EL (cell line): ENCODE results near the gene C2orf68.
"Not testable (repeated sequence)": the region's sequence is repeated elsewhere in the genome, so short reads cannot be mapped to it uniquely, and the experiment has no call there.

Experiments
- DNase-seq: peaks from one replicate; pipeline ENCODE4 v3.0.0-alpha.2; 2016

C2orf68 gene, protein sequence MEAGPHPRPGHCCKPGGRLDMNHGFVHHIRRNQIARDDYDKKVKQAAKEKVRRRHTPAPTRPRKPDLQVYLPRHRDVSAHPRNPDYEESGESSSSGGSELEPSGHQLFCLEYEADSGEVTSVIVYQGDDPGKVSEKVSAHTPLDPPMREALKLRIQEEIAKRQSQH

DNA sequence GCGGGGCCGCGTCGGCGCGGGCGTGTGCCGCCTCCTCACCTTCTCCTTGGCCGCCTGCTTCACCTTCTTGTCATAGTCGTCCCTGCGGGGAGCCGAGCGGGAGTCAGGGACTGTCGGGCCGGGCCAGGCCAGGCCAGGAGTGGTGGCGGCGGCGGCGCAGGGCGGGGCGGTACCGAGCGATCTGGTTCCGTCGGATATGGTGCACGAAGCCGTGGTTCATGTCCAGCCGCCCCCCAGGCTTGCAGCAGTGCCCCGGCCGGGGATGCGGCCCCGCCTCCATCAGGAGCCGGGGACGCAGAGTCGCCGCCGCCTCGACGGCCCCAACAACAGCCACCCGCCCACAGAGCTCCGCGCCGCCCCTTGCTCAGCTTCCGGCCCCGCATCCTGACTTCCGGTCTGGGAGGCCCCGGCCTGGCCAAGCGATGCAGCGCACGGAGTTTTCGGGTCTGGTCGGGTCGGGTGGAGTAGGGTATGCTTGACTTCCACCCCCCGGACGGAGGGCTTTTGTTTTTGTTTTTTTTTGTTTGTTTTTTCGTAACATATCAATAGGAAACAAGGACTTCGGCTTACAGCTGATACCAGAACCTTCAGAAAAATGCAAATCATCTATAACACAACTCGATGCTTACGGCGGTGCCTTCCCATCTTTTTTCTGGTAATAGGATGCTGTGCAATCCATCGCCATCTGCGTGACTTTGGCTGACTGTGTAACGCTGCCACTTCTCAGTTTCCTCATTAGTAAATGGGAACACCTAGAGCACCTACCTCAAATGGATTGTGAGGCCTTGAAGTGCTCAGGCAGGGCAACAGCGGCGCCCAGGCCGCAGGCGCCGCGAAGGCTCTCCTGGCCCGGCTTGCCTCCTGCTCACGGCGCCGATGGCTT lies at the start of gene C2orf68:
Gene C2orf68 (minus strand): TSS at position 362 of the 883 bp plus-strand sequence. CDS start 82 bp downstream, at position 280.
- DNase-seq: peak; percentile 88

DNA sequence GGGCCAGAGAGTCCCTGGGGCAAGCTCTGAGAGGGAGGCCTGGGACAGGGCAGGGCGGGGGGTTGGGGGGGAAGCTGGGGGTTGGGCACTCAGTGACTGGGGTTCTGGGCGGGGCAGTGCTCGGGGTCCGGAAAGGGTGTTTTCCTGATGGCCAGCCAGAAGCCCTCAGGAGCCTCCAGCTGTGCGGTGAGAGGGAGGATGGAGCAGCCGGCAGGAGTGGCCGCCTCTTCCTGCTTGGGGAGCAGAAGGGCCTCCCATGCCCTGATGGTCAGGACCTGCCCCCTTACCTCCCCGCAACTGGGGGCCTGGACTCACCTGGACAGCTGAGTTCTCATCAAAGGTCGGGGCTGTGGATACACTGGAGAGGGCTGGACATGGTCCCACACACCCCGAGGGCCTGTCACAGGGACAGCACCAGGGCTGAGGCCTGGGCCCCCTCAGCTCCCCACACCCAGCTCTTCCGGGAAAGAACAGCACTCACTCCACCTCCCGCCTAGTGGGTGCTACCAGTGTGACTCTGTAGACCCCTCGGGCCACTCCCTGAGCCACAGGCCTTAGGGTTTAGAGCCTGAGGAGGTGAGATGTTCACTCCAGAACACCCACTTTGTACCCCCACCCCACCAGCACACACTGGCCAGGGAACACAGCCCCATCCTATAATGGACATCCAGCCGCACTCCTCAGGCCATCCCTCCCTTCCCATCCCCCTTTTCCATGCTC lies 49.4 kb upstream of the C2orf68 start:
- DNase-seq: no peak

DNA sequence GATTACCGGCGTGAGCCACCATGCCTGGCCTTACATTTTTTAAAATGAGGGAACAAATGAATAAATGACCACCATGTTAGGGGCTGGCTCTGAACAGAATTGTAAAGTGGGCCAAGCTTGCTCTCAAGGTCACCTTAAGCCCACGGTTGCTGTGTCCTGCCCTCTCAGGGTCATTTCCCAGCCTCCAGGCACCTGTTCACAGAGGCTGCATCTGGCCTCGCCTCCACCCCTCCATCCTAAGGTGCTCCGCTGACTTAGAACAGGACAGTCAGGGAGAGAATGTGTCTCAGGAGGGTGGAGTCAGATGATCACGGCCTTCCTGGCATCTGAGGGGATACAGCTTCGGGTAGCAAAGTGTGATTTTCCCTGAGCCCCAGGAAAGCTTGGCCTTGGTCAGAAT lies 48.9 kb upstream of the C2orf68 start:
- DNase-seq: no peak

DNA sequence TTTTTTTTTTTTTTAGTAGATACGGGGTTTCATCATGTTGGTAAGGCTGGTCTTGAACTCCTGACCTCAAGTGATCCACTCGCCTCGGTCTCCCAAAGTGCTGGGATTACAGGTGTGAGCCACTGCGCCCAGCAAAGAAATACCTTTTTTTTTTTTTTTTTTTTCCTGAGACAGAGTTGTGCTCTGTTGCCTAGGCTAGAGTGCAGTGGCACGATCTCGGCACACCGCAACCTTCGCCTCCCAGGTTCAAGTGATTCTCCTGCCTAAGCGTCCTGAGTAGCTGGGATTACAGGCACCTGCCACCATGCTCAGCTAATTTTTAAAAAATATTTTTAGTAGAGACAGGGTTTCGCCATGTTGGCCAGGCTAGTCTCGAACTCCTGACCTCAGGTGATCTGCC lies 48.4 kb upstream of the C2orf68 start:
- not testable (repeated sequence) for DNase-seq

DNA sequence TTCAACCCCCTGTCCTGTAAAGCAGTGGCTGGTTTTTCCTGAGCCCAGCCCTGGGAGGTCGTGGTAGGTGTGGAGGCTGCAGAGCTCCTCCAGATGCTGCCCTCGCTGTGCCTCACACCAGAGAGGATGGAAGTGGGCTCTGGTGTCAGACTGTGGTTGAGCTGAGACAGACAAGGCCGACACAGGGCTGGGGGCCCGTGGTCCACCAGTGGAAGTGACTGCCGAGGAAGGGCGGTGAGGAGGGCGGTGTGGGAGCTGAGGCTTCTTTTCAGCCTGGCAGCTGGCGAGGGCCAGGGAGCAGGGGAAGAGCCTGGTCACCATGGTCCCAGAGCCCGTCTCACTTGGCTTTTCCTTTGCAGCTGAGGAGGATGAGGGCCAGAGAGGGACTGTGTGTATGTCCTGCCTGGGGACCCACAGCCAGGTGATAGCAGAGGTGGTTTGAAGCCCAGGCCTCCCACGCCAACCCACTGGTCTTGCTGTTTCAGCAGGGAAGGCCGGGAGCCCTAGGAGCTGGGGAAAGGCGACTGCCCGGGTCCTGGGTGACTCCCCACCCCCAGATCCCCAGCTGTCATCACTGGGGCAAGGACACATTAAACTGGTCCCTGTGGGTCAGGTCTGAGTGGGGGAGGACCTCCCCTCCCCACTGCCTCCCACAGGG lies 47.6 kb upstream of the C2orf68 start:
- no peak for DNase-seq

DNA sequence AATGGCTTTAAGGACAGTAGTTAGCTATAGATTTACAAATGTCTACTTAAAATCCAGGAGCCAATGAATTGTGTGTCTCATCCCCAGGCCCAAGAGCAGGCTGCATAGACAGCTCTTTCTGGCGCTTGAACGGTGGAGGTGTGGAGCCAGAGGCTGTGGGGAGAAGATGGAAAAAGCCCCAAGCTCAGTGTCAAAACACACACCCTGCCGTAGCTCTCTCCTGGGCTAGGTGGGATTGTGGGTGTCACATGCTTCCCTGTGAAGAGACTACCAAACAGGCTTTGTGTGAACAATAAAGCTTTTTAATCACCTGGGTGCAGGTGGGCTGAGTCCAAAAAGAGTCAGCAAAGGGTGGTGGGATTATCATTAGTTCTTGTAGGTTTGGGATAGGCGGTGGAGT lies 45.5 kb upstream of the C2orf68 start:
- DNase-seq: not testable (repeated sequence)

DNA sequence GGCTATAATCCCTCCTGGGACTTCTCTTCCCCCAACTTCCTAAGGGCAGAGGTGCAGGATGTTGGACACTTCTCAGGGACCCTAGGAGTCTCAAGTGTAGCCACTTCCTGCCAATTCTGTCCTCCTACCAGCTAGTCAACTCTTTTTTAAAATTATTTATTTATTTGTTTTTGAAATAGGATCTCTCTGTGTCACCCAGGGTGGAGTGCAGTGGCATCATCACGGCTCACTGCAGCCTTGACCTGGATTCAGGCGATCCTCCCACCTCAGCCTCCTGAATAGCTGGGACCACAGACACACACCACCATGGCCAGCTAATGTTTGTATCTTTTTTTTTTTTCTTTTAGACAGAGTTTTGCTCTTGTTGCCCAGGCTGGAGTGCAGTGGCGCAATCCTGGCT lies 44.6 kb upstream of the C2orf68 start:
- DNase-seq: peak; percentile 35

DNA sequence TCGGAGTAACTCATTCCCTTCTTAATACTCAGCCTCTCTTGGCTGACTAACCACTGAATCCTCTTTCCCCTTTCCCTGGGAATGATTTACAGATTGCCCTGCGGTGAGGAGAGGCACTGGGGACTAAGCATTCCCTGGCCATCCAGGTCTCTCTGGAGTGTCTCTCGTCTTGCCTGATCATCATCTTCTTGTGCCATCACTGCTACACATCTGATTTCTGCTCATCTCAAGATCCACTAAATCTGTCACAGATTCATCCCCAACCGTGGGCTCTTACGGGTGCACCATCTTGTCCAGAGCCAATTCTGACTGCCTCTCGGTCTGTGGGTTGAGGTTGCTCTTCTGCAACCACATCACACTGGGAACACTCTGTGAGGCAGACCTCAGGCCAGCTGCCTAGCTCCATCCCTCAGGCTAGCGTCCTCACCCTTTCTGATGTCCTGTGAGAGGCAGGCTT lies 44.1 kb upstream of the C2orf68 start:
- peak; percentile 83 for DNase-seq

DNA sequence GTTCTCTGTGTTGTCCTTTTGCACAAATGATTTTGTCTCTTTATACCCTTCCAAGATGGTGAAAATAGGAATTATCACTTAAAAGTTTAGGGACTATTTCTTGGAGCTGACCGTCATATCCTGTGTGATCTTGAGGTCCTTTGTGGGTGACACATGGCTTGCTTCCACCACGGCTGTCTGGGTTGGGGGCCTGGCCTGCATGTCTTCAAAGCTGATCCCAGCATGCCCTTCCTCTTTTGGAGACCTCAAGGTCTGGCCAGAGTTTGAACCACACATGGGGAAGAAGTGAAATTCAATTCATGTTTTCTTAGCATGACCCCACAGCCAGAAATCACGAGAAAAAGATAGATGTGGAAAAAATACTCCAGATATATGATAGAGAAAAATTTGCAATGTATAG lies 42.1 kb upstream of the C2orf68 start:
- no peak for DNase-seq

DNA sequence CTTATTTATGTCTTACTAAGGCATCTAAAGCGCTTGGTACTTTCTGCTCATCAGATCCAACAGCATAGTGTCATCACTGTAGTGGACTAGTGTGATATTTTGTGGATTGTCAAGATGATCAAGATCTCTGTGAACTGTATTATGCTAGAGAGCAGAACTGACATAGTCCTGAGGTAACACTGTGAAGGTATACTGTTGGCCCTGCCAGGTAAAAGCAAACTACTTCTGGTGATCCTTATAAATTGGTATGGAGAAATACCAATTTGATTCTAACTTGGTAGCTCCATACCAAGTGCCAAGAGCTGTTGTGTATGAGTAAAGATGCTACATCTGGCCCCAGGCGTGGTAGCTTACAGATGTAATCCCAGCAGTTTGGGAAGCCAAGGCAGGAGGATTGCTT lies 40.2 kb upstream of the C2orf68 start:
- DNase-seq: no peak

DNA sequence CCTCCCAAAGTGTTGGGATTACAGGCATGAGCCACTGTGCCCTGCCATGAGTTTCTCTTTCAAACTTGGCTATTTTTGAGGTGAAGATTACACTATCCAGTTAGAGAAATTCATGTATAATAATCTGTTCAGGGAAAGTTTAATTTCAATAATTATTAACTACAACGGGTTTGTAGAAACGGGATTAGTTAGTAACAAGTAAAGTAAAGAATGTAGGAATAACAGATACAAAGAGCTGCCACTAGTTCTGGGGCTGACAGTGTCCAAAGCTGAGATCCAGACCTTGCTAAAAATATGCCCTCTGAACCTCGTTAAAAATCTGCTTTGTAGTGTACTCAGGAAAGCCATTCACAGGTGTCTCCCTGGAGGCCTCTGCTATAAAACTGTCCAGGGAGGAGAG lies 39.2 kb upstream of the C2orf68 start:
- DNase-seq: no peak

DNA sequence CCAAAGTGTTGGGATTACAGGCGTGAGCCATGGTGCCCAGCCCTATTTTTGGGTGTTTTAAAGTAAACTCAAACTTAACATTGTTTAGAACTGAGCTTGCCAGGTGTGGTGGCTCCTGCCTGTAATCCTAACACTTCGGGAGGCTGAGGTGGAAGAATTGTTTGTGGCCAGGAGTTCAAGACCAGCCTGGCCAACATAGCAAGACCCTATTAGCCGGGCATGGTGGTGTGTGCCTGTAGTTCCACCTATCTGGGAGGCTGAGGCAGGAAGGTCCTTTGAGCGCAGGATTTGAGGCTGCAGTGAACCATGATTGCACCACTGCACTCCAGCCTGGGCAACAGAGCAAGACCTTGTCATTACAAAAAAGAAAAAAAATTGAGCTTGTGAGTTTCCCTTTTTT lies 38.6 kb upstream of the C2orf68 start:
- DNase-seq: no peak

DNA sequence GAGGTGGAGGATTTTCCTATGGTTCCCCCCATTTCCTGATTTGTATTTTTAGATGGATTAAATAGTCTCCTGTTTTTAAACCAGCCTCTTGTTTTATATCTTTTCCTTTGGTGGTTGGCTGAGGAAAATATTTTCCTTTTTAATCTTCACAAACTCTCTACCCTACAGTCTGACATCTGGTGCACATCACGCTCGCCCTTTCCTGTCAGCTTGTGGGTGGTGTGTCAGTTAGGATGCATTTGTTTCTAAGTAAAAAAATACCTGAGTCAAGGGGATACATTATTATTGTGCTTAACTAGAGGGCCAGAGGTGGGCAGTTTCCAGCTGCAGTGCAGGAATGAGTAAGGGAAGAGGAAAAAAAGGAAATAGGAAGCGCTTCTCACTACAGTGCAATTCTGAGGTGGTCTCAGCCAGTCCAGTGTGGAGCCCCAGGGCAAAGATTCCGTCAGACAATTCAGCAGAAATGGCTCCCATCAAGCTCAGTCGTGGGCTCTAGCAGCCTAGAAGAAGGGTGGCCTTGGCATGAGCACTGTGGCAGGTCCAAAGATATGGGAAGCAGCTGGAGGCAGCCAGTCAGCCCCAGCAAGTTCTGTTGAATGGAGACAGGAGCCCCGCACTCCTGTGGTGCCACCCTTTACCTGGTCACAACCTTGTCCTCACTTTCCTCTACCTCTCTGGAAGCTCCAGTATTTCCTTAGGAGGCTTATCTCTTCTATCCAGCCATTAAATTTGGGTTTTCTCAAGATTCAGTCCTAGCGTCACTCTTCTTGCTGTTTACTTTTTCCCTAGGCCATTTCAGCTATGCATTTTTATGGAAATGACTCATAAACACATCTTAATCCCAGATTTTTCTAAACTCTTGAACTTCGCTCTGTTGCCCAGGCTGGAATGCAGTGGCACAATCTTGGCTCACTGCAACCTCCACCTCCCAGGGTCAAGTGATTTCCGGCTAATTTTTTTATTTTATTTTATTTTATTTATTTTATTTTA lies 37.6 kb upstream of the C2orf68 start:
- peak; percentile 82 for DNase-seq

DNA sequence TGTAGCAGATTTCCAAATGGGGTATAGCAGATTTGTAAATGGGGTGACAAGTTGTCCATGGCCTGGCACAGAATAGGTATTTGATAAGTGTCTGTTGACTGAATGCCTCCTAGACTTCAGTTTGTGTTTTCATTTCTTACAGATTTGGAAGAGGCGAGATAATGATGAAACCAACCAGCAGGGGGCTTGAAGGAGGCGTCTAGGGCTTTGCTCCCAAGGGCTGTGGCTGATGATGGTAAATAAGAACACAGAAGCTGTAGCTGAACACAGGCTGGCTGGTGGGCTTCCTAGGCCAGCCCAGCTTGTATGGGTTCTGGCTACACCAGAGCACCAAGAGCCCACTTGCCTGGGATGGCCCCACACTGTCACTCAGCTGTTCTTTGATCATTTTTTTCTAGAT lies 36.8 kb upstream of the C2orf68 start:
- DNase-seq: peak; percentile 64

DNA sequence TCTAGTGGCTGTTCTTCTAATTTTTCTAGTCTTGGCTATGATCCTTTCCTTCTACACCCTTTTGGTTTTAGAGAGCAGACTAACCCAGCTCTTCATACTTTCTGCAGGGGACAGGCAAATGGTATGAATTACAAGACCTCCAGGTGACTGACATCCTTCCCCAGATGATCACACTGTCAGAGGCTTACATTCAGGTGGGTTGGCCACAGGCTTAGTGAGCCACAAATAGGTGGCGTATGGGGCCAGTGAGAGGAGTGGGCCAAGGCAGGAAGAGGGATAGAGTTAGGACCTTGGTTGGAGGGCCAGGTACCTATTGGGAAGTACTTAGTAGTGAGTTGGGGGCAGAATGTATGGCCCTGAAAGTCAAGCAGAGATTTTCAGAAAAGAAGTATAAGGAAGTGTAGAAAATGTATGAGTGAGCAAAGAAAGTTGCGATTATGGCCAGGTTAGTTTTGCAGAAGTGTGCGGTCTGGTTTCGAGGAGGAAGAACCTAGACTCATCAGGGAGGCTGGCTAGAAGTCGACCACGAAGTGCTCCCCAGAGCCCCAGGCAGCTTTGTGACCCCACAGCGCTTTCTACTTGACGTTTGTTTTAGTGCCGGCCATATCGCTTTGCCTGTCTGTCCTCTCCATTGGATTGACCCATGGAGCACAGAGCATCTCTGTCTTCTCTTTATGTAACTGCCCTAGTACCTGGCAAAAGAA lies 36.1 kb upstream of the C2orf68 start:
- DNase-seq: no peak

DNA sequence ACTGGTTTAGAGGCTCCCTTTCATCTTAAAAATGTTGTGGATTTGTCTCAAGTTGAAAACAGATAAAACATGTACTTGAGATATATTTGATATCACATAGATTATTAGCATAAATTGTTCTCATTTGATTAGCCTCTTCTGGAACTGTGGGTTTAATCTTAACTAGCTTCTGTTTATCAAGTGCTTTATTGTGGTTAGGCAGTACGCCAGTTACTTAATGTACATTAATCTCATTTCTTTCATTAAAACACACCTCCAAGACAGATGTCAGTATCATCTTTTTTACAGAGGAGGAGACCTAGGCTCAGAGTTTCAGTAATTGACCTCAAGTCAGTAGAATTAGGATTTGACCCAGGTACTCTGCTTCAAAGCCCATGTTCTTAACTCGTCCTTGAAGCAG lies 34.3 kb upstream of the C2orf68 start:
- no peak for DNase-seq

DNA sequence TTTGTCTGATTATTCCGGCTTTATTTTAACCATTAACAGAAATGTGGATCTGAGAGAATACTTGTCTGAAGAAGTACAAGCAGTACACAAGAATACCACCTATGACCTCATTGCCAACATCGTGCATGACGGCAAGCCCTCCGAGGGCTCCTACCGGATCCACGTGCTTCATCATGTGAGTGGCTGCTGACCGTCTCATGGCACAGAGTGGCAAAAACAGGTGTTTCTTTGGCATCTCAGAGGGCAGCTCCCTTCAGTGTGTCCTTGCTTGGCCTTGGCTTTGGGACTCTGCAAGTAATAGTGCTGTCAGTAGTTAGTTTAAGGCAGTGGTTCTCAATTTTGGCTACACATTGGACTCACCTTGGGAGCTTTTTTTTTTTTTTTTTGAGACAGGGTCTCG lies 33.0 kb upstream of the C2orf68 start:
- DNase-seq: no peak

DNA sequence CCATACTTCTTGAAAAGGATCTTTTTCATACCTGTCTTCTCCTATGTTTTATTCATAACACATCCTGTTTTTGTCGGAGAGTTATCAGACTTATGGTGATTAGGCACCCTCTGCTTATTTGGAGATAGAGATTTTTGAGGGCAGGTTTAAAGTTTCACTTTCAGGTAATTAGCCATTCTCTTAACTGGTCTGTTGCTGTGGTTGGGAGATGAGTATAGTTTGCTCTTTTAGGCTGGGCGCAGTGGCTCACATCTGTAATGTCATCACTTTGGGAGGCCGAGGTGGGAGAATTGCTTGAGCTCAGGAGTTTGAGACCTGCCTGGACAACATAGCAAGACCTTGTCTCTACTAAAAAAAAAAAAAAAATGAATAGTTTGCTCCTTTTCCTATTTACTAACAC lies 30.9 kb upstream of the C2orf68 start:
- no peak for DNase-seq

DNA sequence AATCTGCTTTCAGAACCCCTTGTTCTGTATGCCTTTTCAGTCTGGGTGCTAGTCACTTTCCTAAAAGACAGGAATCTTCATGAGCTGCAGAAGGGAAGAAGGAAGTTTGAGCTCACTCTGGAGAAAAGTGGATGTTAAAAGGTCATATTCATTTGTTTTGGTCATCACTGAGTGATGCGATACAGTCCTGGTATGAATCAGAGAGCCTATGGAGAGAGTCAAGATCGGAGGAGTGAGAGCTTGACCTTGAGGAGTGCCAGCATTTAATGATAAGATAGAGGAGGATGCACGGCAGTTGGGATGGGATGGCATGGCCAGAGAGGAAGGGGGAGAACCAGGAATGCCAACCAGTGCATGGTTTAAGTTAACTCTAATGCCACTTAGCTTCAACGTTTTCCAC lies 23.8 kb upstream of the C2orf68 start:
- peak; percentile 35 for DNase-seq

DNA sequence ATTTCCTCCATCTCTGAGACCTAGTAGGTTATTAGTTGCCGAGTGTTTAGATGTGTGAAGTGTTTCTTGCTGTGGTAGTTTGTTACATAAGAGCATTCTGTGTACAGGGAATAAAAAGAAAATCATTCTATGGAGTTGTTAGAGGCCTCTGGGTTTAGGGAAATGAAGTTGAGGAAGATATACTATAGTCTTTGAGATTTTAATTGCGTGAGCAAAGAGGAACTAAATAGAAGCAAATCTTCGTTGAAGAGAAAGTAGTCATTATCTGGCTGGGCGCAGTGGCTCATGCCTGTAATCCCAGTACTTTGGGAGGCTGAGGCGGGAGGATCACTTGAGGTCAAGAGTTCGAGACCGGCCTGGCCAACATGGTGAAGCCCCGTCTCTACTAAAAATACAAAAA lies 23.1 kb upstream of the C2orf68 start:
- DNase-seq: no peak

DNA sequence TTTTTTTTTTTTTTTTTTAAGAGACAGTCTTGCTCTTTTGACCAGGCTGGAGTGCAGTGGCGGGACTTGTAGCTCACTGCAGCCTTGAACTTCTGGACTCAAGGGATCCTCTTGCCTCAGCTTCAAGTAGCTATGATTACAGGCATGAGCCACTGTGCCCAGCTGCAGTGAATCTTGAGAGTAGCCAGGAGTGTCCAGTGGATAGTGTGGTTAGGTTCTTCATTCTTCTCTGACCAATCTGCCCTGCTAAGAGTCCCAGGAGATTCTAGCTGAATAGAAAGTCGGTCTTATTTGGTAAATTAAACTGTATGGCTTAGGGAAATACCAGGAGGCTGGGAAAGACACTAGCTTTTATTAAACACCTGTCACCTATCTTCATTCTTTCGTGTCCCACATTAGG lies 19.4 kb upstream of the C2orf68 start:
- no peak for DNase-seq
